ENCODE data around the gene TNRC6A. TPM values are rescaled to one million over a fixed set of nuclear protein-coding genes. Genes with fewer than 3 reads are reported as not detected.
A peak's percentile ranks its signal among the peaks of the same experiment; 100 is the strongest.
"Not testable (repeated sequence)": the region's sequence is repeated elsewhere in the genome, so short reads cannot be mapped to it uniquely, and the experiment has no call there.

Gene TNRC6A
- total and polyA plus RNA-seq, 2 of the 13 experiments (the other 11 are each of a cell fraction or from before 2014, with no cell fraction given): 30.9 to 43.6 TPM

DNA sequence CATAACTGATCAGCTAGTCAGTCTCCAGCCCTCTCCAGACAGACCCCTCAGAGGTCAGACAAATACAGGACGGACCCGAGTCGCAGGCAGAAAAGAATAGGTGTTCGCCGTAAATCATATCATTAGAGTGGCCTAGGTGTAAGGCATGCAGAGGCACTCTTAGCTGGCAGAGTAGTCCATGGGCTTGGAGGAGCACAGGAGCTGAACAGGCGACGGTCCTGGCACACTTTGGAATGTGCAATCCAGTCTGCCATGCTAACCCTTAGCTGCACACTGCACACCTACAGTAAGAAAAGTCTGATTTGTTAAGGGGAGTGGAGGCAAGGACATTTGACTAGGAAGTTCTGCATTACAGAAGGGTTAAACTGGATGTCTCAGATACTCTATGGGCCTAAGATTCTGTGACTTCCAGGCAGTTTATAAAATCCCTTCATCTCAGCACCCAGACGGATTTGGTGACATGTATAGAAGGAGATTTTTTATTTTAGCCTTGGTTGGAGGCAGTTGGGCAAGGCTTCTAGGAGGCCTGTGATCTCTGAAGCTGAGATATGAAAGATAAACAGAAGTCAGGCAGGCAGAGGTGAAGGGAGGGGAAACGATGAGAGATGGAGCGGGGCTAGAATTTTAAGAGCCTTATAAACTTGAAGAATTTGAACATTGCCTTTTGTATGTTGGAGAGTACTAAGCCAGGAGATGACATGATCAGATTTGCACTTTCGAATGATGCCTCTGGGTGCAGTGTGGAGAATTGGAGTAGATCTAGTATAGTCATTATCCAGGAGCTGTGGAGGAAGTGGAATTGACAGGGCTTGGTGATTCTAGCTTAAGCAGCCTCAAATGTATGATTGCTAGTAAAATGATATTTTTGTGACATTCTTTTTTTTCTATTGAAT lies 81.7 kb downstream of the TNRC6A start (continued):
- TF ChIP-seq, protein P1, sequence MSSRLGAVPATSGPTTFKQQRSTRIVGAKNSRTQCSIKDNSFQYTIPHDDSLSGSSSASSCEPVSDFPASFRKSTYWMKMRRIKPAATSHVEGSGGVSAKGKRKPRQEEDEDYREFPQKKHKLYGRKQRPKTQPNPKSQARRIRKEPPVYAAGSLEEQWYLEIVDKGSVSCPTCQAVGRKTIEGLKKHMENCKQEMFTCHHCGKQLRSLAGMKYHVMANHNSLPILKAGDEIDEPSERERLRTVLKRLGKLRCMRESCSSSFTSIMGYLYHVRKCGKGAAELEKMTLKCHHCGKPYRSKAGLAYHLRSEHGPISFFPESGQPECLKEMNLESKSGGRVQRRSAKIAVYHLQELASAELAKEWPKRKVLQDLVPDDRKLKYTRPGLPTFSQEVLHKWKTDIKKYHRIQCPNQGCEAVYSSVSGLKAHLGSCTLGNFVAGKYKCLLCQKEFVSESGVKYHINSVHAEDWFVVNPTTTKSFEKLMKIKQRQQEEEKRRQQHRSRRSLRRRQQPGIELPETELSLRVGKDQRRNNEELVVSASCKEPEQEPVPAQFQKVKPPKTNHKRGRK (CRISPR knock-in tag; IDR thresholded peaks at IDR 0.05): no peak
- no peak for TF ChIP-seq GATAD1 (CRISPR knock-in tag; IDR thresholded peaks at IDR 0.05)
- no peak for TF ChIP-seq ETV5 (CRISPR knock-in tag; IDR thresholded peaks at IDR 0.05; ENCODE audit: borderline replicate concordance)

DNA sequence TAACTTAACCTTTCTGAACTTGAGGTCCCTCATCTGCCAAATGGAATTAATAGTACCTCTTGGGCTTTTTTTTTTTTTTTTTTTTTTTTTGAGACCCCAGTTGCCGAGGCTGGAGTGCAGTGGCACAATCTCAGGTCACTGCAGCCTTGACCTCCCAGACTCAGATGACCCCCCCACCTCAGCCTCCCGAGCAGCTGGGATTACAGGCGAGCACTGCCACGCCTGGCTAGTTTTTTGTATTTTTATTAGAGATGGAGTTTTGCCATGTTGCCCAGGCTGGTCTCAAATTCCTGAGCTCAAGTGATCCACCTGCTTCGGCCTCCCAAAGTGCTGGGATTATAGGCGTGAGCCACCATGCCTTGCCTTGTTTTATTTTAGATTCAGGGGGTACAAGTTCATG lies 83.4 kb downstream of the TNRC6A start:
- H3K27ac ChIP-seq (ENCODE audit: extremely low read length, insufficient read depth, low read length); H3K9me3 ChIP-seq (ENCODE audit: low read length); H4K20me1 ChIP-seq (ENCODE audit: insufficient read depth, low read length); H3K4me2 ChIP-seq (ENCODE audit: low read depth, low read length); ATAC-seq; H2AFZ ChIP-seq (ENCODE audit: low read length); BruUV-seq (replicated peaks); H3K9ac ChIP-seq (ENCODE audit: insufficient read depth, low read depth, low read length); CTCF ChIA-PET (ENCODE audit: low intra/inter-chr PET ratio, low total read pairs); H3K4me1 ChIP-seq (ENCODE audit: insufficient read depth, low read length); H3K79me2 ChIP-seq (ENCODE audit: insufficient read depth, low read length); H3K27me3 ChIP-seq (ENCODE audit: control insufficient read depth in 1 of 2, insufficient read depth in 2 of 2, low read length in 2 of 2); DNase-seq (ENCODE audit: low spot score); POLR2A ChIA-PET; FAIRE-seq; H3K4me3 ChIP-seq (replicated peaks in 1 of 3; ENCODE audit: insufficient read depth in 1 of 3, low read depth in 2 of 3, low read length in 3 of 3); intact Hi-C loops (cut with micrococcal nuclease; ENCODE audit: unreplicated experiment); in situ Hi-C loops (cut with HindIII; ENCODE audit: extremely low pct_ligation_motif_present, low pct_unique_long_range_greater_than_20kb): not testable (repeated sequence)
- WGBS (ENCODE audit: low lambda C conversion rate): 97% methylated on average over 6 of the region's 6 CpGs
- H3K36me3 ChIP-seq (replicated peaks in 1 of 2; ENCODE audit: control insufficient read depth in 1 of 2, insufficient read depth in 2 of 2, low read length in 2 of 2): peaks cover 39 to 93% of the 10 kb centered on the region in 2 experiments

DNA sequence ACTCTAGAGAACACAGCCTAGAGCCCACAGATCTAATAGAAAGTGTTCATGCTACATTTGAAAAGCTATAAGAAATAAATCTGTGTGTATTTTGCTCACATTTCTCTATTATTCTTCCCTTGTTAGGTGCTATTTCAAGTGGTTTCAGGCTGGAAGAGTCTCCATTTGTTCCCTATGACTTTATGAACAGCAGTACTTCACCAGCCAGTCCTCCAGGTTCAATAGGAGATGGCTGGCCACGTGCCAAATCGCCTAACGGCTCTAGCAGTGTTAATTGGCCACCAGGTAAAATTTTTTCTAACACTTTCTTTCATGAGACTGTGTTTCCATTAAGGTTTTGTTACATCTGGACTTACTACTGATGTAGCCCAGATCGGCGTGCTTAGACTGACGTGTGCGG lies 85.6 kb downstream of the TNRC6A start:
- no peak overlapping the region for H3K9ac ChIP-seq (ENCODE audit: insufficient read depth, low read depth, low read length)
- no peaks in the 10 kb centered on the region for H3K79me2 ChIP-seq (ENCODE audit: insufficient read depth, low read length)
- no peak for DNase-seq (ENCODE audit: low spot score)
- H3K4me1 ChIP-seq (ENCODE audit: insufficient read depth, low read length): no peaks in the 10 kb centered on the region
- ATAC-seq: no peak
- POLR2A ChIA-PET: no interaction called here
- H3K27ac ChIP-seq (ENCODE audit: extremely low read length, insufficient read depth, low read length): no peak overlapping the region
- FAIRE-seq: no peak
- peaks cover 47 to 94% of the 10 kb centered on the region in 2 experiments for H3K36me3 ChIP-seq (replicated peaks in 1 of 2; ENCODE audit: control insufficient read depth in 1 of 2, insufficient read depth in 2 of 2, low read length in 2 of 2)
- no peak overlapping the region for H3K4me2 ChIP-seq (ENCODE audit: low read depth, low read length)
- intact Hi-C loops (cut with micrococcal nuclease; ENCODE audit: unreplicated experiment): no loop called here
- BruUV-seq (replicated peaks): no TSS peak
- whole genome bisulfite sequencing (ENCODE audit: low lambda C conversion rate): 98% methylated on average over 7 of the region's 7 CpGs
- H3K4me3 ChIP-seq (replicated peaks in 1 of 3; ENCODE audit: insufficient read depth in 1 of 3, low read depth in 2 of 3, low read length in 3 of 3): no peak overlapping the region
- in situ Hi-C loops (cut with HindIII; ENCODE audit: extremely low pct_ligation_motif_present, low pct_unique_long_range_greater_than_20kb): no loop called here
- TF ChIP-seq ISL2 (CRISPR knock-in tag; IDR thresholded peaks at IDR 0.05) (no peak), RBM22 (optimal IDR thresholded peaks at IDR 0.05; ENCODE audit: low read length) (peak; percentile 64)
- CTCF ChIA-PET (ENCODE audit: low intra/inter-chr PET ratio, low total read pairs): no interaction called here
- no peaks in the 10 kb centered on the region for H3K27me3 ChIP-seq (ENCODE audit: control insufficient read depth in 1 of 2, insufficient read depth in 2 of 2, low read length in 2 of 2)
- no peaks in the 10 kb centered on the region for H3K9me3 ChIP-seq (ENCODE audit: low read length)
- H2AFZ ChIP-seq (ENCODE audit: low read length): no peak overlapping the region
- H4K20me1 ChIP-seq (ENCODE audit: insufficient read depth, low read length): no peaks in the 10 kb centered on the region
